ENCODE measurements around the gene LCE5A. TPM values are rescaled to one million over a fixed set of nuclear protein-coding genes. Genes with fewer than 3 reads are reported as not detected.

LCE5A gene
- polyA plus RNA-seq = not detected in 2 replicates
- polyA minus RNA-seq = not detected in 2 replicates

- Histone ChIP-seq H3K4me2 (ENCODE audit: low read length) (no peak within 1 kb of the TSS), H3K27me3 (ENCODE audit: insufficient read depth, low read depth, low read length) (no peaks in the 10 kb centered on the region), H3K9me2 (ENCODE audit: insufficient read depth, low read length) (no peaks in the 10 kb centered on the region), H3K79me2 (replicated peaks; ENCODE audit: insufficient read depth, low read length) (no peaks in the 10 kb centered on the region), H3F3A (ENCODE audit: insufficient read depth, low read length, poor library complexity, severe bottlenecking) (no peaks in the 10 kb centered on the region), H3K4me3 (ENCODE audit: low read length) (no peak within 1 kb of the TSS), H3K27ac (ENCODE audit: low read length) (no peak within 1 kb of the TSS), H4K20me1 (ENCODE audit: insufficient read depth) (no peaks in the 10 kb centered on the region), H3K9ac (ENCODE audit: low read length) (no peak within 1 kb of the TSS), H3K9me3 (ENCODE audit: low read length) (peaks cover 5% of the 10 kb centered on the region), H3K36me3 (ENCODE audit: insufficient read depth, low read length) (no peaks in the 10 kb centered on the region), H2AFZ (ENCODE audit: low read depth, low read length) (no peak within 1 kb of the TSS)
- no peak for TF ChIP-seq MXI1 (conservative IDR thresholded peaks at IDR 0.05; ENCODE audit: poor library complexity, severe bottlenecking)
- no peak for TF ChIP-seq SMC3 (conservative IDR thresholded peaks at IDR 0.05; ENCODE audit: poor library complexity)
- TF ChIP-seq REST (IDR thresholded peaks at IDR 0.05; ENCODE audit: borderline replicate concordance) = no peak
- no peak for TF ChIP-seq POLR2AphosphoS5 (IDR thresholded peaks at IDR 0.05)
Observed at GRCh38 chr1:152510503-152510902, at the start of gene LCE5A. TSS of gene LCE5A (plus strand) at chr1:152510803. CDS start at chr1:152511535, 732 bp downstream.

GRCh38 chr1:152461544-152461943 is 49.1 kb upstream of the LCE5A start:
- H3K9me3 ChIP-seq (ENCODE audit: low read length) = no peaks in the 10 kb centered on the region
- TF ChIP-seq TAF1 (IDR thresholded peaks at IDR 0.05; ENCODE audit: low read depth) (no peak), MXI1 (conservative IDR thresholded peaks at IDR 0.05; ENCODE audit: poor library complexity, severe bottlenecking) (no peak), RAD21 (conservative IDR thresholded peaks at IDR 0.05) (no peak), SMC3 (conservative IDR thresholded peaks at IDR 0.05; ENCODE audit: poor library complexity) (no peak), EZH2 (IDR thresholded peaks at IDR 0.05; ENCODE audit: borderline replicate concordance, insufficient read depth, low read length, poor library complexity, severe bottlenecking) (no peak), CTCF (IDR thresholded peaks at IDR 0.05; ENCODE audit: poor library complexity, severe bottlenecking) (no peak), REST (IDR thresholded peaks at IDR 0.05; ENCODE audit: borderline replicate concordance) (no peak), EP300 (conservative IDR thresholded peaks at IDR 0.05; ENCODE audit: poor library complexity, severe bottlenecking) (no peak), POLR2AphosphoS5 (IDR thresholded peaks at IDR 0.05) (no peak)
- H3K4me2 ChIP-seq (ENCODE audit: low read length) = no peak overlapping the region
- no peak overlapping the region for H3K27ac ChIP-seq (ENCODE audit: low read length)
- no peak overlapping the region for H3K9ac ChIP-seq (ENCODE audit: low read length)
- H3F3A ChIP-seq (ENCODE audit: insufficient read depth, low read length, poor library complexity, severe bottlenecking) = no peaks in the 10 kb centered on the region
- H3K27me3 ChIP-seq (ENCODE audit: insufficient read depth, low read depth, low read length) = no peaks in the 10 kb centered on the region
- no peaks in the 10 kb centered on the region for H3K79me2 ChIP-seq (replicated peaks; ENCODE audit: insufficient read depth, low read length)
- no peak overlapping the region for H3K4me3 ChIP-seq (ENCODE audit: low read length)
- no peaks in the 10 kb centered on the region for H3K36me3 ChIP-seq (ENCODE audit: insufficient read depth, low read length)
- H4K20me1 ChIP-seq (ENCODE audit: insufficient read depth) = no peaks in the 10 kb centered on the region
- H2AFZ ChIP-seq (ENCODE audit: low read depth, low read length) = no peak overlapping the region
- H3K9me2 ChIP-seq (ENCODE audit: insufficient read depth, low read length) = no peaks in the 10 kb centered on the region
